Measurements from ENCODE around the gene NEK3. TPM values are rescaled to one million over a fixed set of nuclear protein-coding genes. Genes with fewer than 3 reads are reported as not detected.
A peak's percentile ranks its signal among the peaks of the same experiment; 100 is the strongest.
"Not testable (repeated sequence)": the region's sequence is repeated elsewhere in the genome, so short reads cannot be mapped to it uniquely, and the experiment has no call there.

NEK3 gene
- total RNA-seq, 1 donor from 2014 or later: 4.3 TPM

GRCh38 chr13:52165411-52165810 lies 6.0 kb upstream of the NEK3 start:
- intact Hi-C loops (cut with micrococcal nuclease): no loop called here
- Histone ChIP-seq H3K4me3 (no peak overlapping the region), H3K9me3 (replicated peaks) (no peaks in the 10 kb centered on the region), H3K27me3 (ENCODE audit: low read depth) (no peaks in the 10 kb centered on the region), H3K4me1 (peaks cover 25% of the 10 kb centered on the region), H3K27ac (replicated peaks) (no peak overlapping the region), H3K36me3 (peaks cover 45% of the 10 kb centered on the region)
- TF ChIP-seq CTCF (IDR thresholded peaks at IDR 0.05; ENCODE audit: borderline replicate concordance): no peak
- DNase-seq: no peak

- H3K27ac ChIP-seq (replicated peaks): no peak overlapping the region
- no peaks in the 10 kb centered on the region for H3K9me3 ChIP-seq (replicated peaks)
- no peak overlapping the region for H3K4me3 ChIP-seq
- DNase-seq: no peak
- H3K27me3 ChIP-seq (ENCODE audit: low read depth): no peaks in the 10 kb centered on the region
- intact Hi-C loops (cut with micrococcal nuclease): no loop called here
- H3K4me1 ChIP-seq: peaks cover 29% of the 10 kb centered on the region
- peaks cover 41% of the 10 kb centered on the region for H3K36me3 ChIP-seq
- TF ChIP-seq CTCF (IDR thresholded peaks at IDR 0.05; ENCODE audit: borderline replicate concordance): no peak
Measured at GRCh38 chr13:52164989-52165388, 5.6 kb upstream of the NEK3 start.

GRCh38 chr13:52163878-52164277 lies 4.5 kb upstream of the NEK3 start:
- H3K4me3 ChIP-seq; H3K9me3 ChIP-seq (replicated peaks); H3K27me3 ChIP-seq (ENCODE audit: low read depth); DNase-seq; H3K27ac ChIP-seq (replicated peaks); intact Hi-C loops (cut with micrococcal nuclease): not testable (repeated sequence)
- H3K36me3 ChIP-seq: peaks cover 30% of the 10 kb centered on the region
- peaks cover 40% of the 10 kb centered on the region for H3K4me1 ChIP-seq

GRCh38 chr13:52162279-52163101 lies 3.1 kb upstream of the NEK3 start:
- H3K27me3 ChIP-seq (ENCODE audit: low read depth): no peaks in the 10 kb centered on the region
- peaks cover 54% of the 10 kb centered on the region for H3K4me1 ChIP-seq
- no peak for TF ChIP-seq CTCF (IDR thresholded peaks at IDR 0.05; ENCODE audit: borderline replicate concordance)
- intact Hi-C loops (cut with micrococcal nuclease): no loop called here
- H3K4me3 ChIP-seq: no peak overlapping the region
- no peak for DNase-seq
- no peaks in the 10 kb centered on the region for H3K9me3 ChIP-seq (replicated peaks)
- H3K27ac ChIP-seq (replicated peaks): peak overlapping the region; percentile 71
- peaks cover 17% of the 10 kb centered on the region for H3K36me3 ChIP-seq

GRCh38 chr13:52161181-52161646 lies 1.8 kb upstream of the NEK3 start:
- no peaks in the 10 kb centered on the region for H3K27me3 ChIP-seq (ENCODE audit: low read depth)
- intact Hi-C loops (cut with micrococcal nuclease): no loop called here
- H3K9me3 ChIP-seq (replicated peaks): no peaks in the 10 kb centered on the region
- peaks cover 54% of the 10 kb centered on the region for H3K4me1 ChIP-seq
- H3K36me3 ChIP-seq: peaks cover 6% of the 10 kb centered on the region
- DNase-seq: no peak
- H3K4me3 ChIP-seq: no peak overlapping the region
- no peak overlapping the region for H3K27ac ChIP-seq (replicated peaks)
- no peak for TF ChIP-seq CTCF (IDR thresholded peaks at IDR 0.05; ENCODE audit: borderline replicate concordance)

GRCh38 chr13:52160506-52160905 lies 1.1 kb upstream of the NEK3 start:
- no peaks in the 10 kb centered on the region for H3K27me3 ChIP-seq (ENCODE audit: low read depth)
- peaks cover 54% of the 10 kb centered on the region for H3K4me1 ChIP-seq
- DNase-seq: no peak
- no peak overlapping the region for H3K4me3 ChIP-seq
- no peaks in the 10 kb centered on the region for H3K36me3 ChIP-seq
- intact Hi-C loops (cut with micrococcal nuclease): no loop called here
- no peak overlapping the region for H3K27ac ChIP-seq (replicated peaks)
- H3K9me3 ChIP-seq (replicated peaks): no peaks in the 10 kb centered on the region
- no peak for TF ChIP-seq CTCF (IDR thresholded peaks at IDR 0.05; ENCODE audit: borderline replicate concordance)

All from left ventricle myocardium inferior (tissue), 1 donor.